HG03045 (cell line): ENCODE data around the gene SMU1.
"Not testable (repeated sequence)": the region's sequence is repeated elsewhere in the genome, so short reads cannot be mapped to it uniquely, and the experiment has no call there.

Source experiments
- ATAC-seq: cut with Tn5 transposase; IDR thresholded peaks from one replicate; pipeline ENCODE4 v1.9.1; 2021; ENCODE audit warnings: mild to moderate bottlenecking, moderate library complexity; ENCODE audit not compliant: unreplicated experiment

SMU1 gene

GRCh38 chr9:33106372-33106771 is 29.9 kb upstream of the SMU1 start:
- ATAC-seq = no peak

GRCh38 chr9:33105959-33106358 is 29.5 kb upstream of the SMU1 start:
- ATAC-seq = no peak

- no peak for ATAC-seq
Measured at GRCh38 chr9:33105504-33105903, 29.0 kb upstream of the SMU1 start.

GRCh38 chr9:33104401-33104800 is 27.9 kb upstream of the SMU1 start:
- ATAC-seq = no peak

GRCh38 chr9:33103501-33104281 is 27.2 kb upstream of the SMU1 start:
- ATAC-seq = no peak

GRCh38 chr9:33102551-33103210 is 26.2 kb upstream of the SMU1 start:
- no peak for ATAC-seq

GRCh38 chr9:33101104-33101951 is 24.9 kb upstream of the SMU1 start:
- no peak for ATAC-seq

- ATAC-seq = no peak
Measured at GRCh38 chr9:33099754-33100153, 23.3 kb upstream of the SMU1 start.

- no peak for ATAC-seq
Measured at GRCh38 chr9:33097192-33097591, 20.7 kb upstream of the SMU1 start.

- no peak for ATAC-seq
Measured at GRCh38 chr9:33092634-33093033, 16.2 kb upstream of the SMU1 start.

- ATAC-seq = not testable (repeated sequence)
Measured at GRCh38 chr9:33085672-33086071, 9.2 kb upstream of the SMU1 start.

GRCh38 chr9:33082538-33083326 is 6.3 kb upstream of the SMU1 start:
- ATAC-seq = no peak

GRCh38 chr9:33082128-33082527 is 5.7 kb upstream of the SMU1 start:
- no peak for ATAC-seq

GRCh38 chr9:33081128-33081851 is 4.8 kb upstream of the SMU1 start:
- ATAC-seq = no peak

GRCh38 chr9:33080534-33080933 is 4.1 kb upstream of the SMU1 start:
- ATAC-seq = no peak

GRCh38 chr9:33068991-33069390 is 7.5 kb downstream of the SMU1 start:
- no peak for ATAC-seq

GRCh38 chr9:33065157-33066076 is 11.1 kb downstream of the SMU1 start:
- peak; percentile 62 for ATAC-seq

GRCh38 chr9:33051144-33051543 is 25.3 kb downstream of the SMU1 start:
- ATAC-seq = no peak
